Stimulated activated CD4-positive, alpha-beta T cell treated with anti-CD3 and anti-CD28 coated beads, Interleukin-2, amount 100 ng/mL, for 4 hours (primary cell): ENCODE measurements around the gene RBM15B.
A peak's percentile ranks its signal among the peaks of the same experiment; 100 is the strongest.
"Not testable (repeated sequence)": the region's sequence is repeated elsewhere in the genome, so short reads cannot be mapped to it uniquely, and the experiment has no call there.

ENCODE experiments used
- DNase-seq: peaks from one replicate; pipeline ENCODE4 v3.0.0-alpha.2; 2020; ENCODE audit warnings: low read depth

RBM15B gene

GRCh38 chr3:51391075-51391565, at the start of gene RBM15B:
TSS of gene RBM15B (plus strand) at chr3:51391285. CDS start at chr3:51391400, 115 bp downstream.
- DNase-seq = peak; percentile 95

- no peak for DNase-seq
Observed at GRCh38 chr3:51343918-51344687, 47.0 kb upstream of the RBM15B start.

GRCh38 chr3:51350751-51351150, 40.3 kb upstream of the RBM15B start:
- no peak for DNase-seq

GRCh38 chr3:51353131-51353530, 38.0 kb upstream of the RBM15B start:
- no peak for DNase-seq

- no peak for DNase-seq
Observed at GRCh38 chr3:51353691-51354090, 37.4 kb upstream of the RBM15B start.

- DNase-seq = no peak
Observed at GRCh38 chr3:51354172-51354571, 36.9 kb upstream of the RBM15B start.

GRCh38 chr3:51354731-51355615, 36.1 kb upstream of the RBM15B start:
- DNase-seq = no peak

- no peak for DNase-seq
Observed at GRCh38 chr3:51355891-51356578, 35.0 kb upstream of the RBM15B start.

GRCh38 chr3:51357856-51358255, 33.2 kb upstream of the RBM15B start:
- no peak for DNase-seq

- DNase-seq = no peak
Observed at GRCh38 chr3:51358981-51359380, 32.1 kb upstream of the RBM15B start.

- DNase-seq = no peak
Observed at GRCh38 chr3:51360806-51361205, 30.3 kb upstream of the RBM15B start.

GRCh38 chr3:51361746-51362145, 29.3 kb upstream of the RBM15B start:
- no peak for DNase-seq

GRCh38 chr3:51362476-51362875, 28.6 kb upstream of the RBM15B start:
- DNase-seq = no peak

- not testable (repeated sequence) for DNase-seq
Observed at GRCh38 chr3:51368276-51368675, 22.8 kb upstream of the RBM15B start.

GRCh38 chr3:51371943-51372557, 19.0 kb upstream of the RBM15B start:
- peak; percentile 41 for DNase-seq

GRCh38 chr3:51373658-51374421, 17.2 kb upstream of the RBM15B start:
- DNase-seq = no peak

GRCh38 chr3:51374456-51374855, 16.6 kb upstream of the RBM15B start:
- DNase-seq = no peak

- no peak for DNase-seq
Observed at GRCh38 chr3:51375136-51375535, 15.9 kb upstream of the RBM15B start.

- DNase-seq = no peak
Observed at GRCh38 chr3:51375571-51375970, 15.5 kb upstream of the RBM15B start.

GRCh38 chr3:51378065-51378464, 13.0 kb upstream of the RBM15B start:
- no peak for DNase-seq

- no peak for DNase-seq
Observed at GRCh38 chr3:51378726-51379125, 12.4 kb upstream of the RBM15B start.
